ENCODE data around the gene YJEFN3.

DNA sequence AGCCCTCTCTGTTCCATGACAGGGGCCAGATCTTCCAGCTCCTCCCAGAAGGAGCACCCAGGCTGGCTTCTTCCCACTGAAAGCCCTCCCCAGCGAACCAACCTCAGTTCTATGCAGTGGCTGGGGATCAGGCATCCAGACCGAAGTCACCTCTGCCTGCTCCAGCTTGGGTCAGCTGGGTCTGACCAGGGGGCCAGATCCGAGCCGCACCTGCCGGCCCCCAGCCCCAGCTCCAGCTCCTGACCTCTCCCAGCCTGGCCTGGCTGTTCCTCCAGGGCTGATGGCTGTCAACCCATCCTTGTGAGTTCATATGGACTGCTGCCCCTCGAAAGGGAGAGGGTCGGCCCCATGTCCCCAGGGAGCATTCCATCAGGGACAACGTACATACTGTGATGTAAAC, 21.4 kb upstream of the YJEFN3 start:
- TF ChIP-seq, protein P1, sequence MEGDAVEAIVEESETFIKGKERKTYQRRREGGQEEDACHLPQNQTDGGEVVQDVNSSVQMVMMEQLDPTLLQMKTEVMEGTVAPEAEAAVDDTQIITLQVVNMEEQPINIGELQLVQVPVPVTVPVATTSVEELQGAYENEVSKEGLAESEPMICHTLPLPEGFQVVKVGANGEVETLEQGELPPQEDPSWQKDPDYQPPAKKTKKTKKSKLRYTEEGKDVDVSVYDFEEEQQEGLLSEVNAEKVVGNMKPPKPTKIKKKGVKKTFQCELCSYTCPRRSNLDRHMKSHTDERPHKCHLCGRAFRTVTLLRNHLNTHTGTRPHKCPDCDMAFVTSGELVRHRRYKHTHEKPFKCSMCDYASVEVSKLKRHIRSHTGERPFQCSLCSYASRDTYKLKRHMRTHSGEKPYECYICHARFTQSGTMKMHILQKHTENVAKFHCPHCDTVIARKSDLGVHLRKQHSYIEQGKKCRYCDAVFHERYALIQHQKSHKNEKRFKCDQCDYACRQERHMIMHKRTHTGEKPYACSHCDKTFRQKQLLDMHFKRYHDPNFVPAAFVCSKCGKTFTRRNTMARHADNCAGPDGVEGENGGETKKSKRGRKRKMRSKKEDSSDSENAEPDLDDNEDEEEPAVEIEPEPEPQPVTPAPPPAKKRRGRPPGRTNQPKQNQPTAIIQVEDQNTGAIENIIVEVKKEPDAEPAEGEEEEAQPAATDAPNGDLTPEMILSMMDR (IDR thresholded peaks at IDR 0.05): no peak
- no peak for TF ChIP-seq POLR2A (IDR thresholded peaks at IDR 0.05)

All from body of pancreas (tissue), 4 donors.